Activated T-cell treated with anti-CD3 and anti-CD28 coated beads, Interleukin-2, amount 50 U/mL, for 72 hours (primary cell): Measurements from ENCODE around the gene LMLN. TPM values are rescaled to one million over a fixed set of nuclear protein-coding genes. Genes with fewer than 3 reads are reported as not detected.
A peak's percentile ranks its signal among the peaks of the same experiment; 100 is the strongest.
"Not testable (repeated sequence)": the region's sequence is repeated elsewhere in the genome, so short reads cannot be mapped to it uniquely, and the experiment has no call there.

Source experiments
- ATAC-seq, 2 donors: fragments of 150-1000 bp; cut with Tn5 transposase; replicated peaks in 1 of 2; 2 replicates each; pipeline ENCODE4 v1.10.0; 2021; ENCODE audit warnings: moderate library complexity in 2 of 2, mild to moderate bottlenecking in 1 of 2
- DNase-seq, 2 donors: peaks; one replicate each; pipeline ENCODE4 v3.0.0; 2021 to 2022; ENCODE audit warnings: mixed read lengths in 1 of 2
- H3K27ac Mint-ChIP-seq: one replicate; pipeline ENCODE4 v1.8.0; 2022; ENCODE audit warnings: mild to moderate bottlenecking, moderate library complexity, mixed read lengths
- H3K27me3 Mint-ChIP-seq: one replicate; pipeline ENCODE4 v1.8.0; 2022; ENCODE audit warnings: low read depth, mixed read lengths
- H3K36me3 Mint-ChIP-seq, 2 donors: one replicate each; pipeline ENCODE4 v1.8.0; 2022; ENCODE audit warnings: mixed read lengths in 2 of 2, mild to moderate bottlenecking in 1 of 2; ENCODE audit not compliant: insufficient read depth in 2 of 2
- H3K4me1 Mint-ChIP-seq: one replicate; pipeline ENCODE4 v1.8.0; 2022; ENCODE audit warnings: low read depth, mixed read lengths
- H3K4me3 Mint-ChIP-seq, 2 donors: one replicate each; pipeline ENCODE4 v1.8.0; 2022; ENCODE audit warnings: mild to moderate bottlenecking in 2 of 2, mixed read lengths in 2 of 2, moderate library complexity in 2 of 2
- H3K9me3 Mint-ChIP-seq, 2 donors: one replicate each; pipeline ENCODE4 v1.8.0; 2022; ENCODE audit warnings: mixed read lengths in 2 of 2
- total RNA-seq, 2 donors: library from RNA; stranded (reverse); gene quantifications; one replicate each; pipeline ENCODE4 v1.2.3, GENCODE V29; 2022

The LMLN gene
- total RNA-seq, 2 donors from 2014 or later: 5.4 to 6.5 TPM

GRCh38 chr3:197960694-197961581 is 921 bp downstream of the LMLN start:
- DNase-seq (peak; percentile 62 to 66), ATAC-seq (peak in 1 of 2 donors; percentile 67)
- peak overlapping the region; percentile 89 to 94 for H3K4me3 Mint-ChIP-seq
- H3K9me3 Mint-ChIP-seq: no peaks in the 10 kb centered on the region
- H3K27ac Mint-ChIP-seq: peak overlapping the region; percentile 93
- H3K36me3 Mint-ChIP-seq: peaks cover 2 to 10% of the 10 kb centered on the region in 2 donors
- no peaks in the 10 kb centered on the region for H3K27me3 Mint-ChIP-seq
- H3K4me1 Mint-ChIP-seq: peaks cover 58% of the 10 kb centered on the region

- H3K9me3 Mint-ChIP-seq: no peaks in the 10 kb centered on the region
- peaks cover 58% of the 10 kb centered on the region for H3K4me1 Mint-ChIP-seq
- DNase-seq: no peak
- H3K4me3 Mint-ChIP-seq: peak overlapping the region; percentile 89 to 94
- H3K27ac Mint-ChIP-seq: peak overlapping the region; percentile 92
- no peaks in the 10 kb centered on the region for H3K27me3 Mint-ChIP-seq
- ATAC-seq: no peak
- H3K36me3 Mint-ChIP-seq: peaks cover 2 to 7% of the 10 kb centered on the region in 2 donors
These were observed 1.5 kb downstream of the LMLN start for GRCh38 chr3:197961582-197961945.

DNA sequence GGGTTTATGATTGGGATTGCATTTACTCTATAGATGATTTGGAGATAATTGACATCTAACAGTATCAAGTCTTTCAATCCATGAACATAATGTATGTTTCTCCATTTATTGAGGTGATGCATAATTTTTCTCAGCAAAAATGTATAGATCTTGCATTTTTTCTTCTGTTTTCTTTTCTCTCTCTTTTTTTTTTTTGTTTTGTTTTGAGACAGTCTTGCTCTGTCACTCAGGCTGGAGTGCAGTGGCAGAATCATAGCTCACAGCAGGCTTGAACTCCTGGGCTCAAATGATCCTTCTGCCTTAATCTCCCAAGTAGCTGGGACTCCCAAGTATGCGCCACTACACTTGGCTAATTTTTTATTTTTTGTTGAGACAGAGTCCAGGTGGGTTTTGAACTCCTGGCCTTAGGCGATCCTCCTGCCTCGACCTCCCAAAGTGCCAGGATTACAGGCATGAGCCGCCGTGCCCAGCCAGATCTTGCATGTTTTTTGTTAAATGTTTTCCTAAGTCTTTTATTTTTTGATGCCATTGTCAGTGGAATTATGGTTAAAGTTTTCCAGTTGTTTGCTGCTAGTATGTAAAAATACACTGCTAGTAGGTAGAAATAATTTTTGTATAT is 3.1 kb downstream of the LMLN start:
- DNase-seq: no peak
- H3K27me3 Mint-ChIP-seq: no peaks in the 10 kb centered on the region
- ATAC-seq: no peak
- H3K4me1 Mint-ChIP-seq: peaks cover 45% of the 10 kb centered on the region
- H3K9me3 Mint-ChIP-seq: peaks cover 3 to 8% of the 10 kb centered on the region in 2 donors
- H3K4me3 Mint-ChIP-seq: no peak overlapping the region
- H3K36me3 Mint-ChIP-seq: peaks cover 5 to 8% of the 10 kb centered on the region in 2 donors
- no peak overlapping the region for H3K27ac Mint-ChIP-seq

GRCh38 chr3:197967337-197967989 is 7.4 kb downstream of the LMLN start:
- H3K27me3 Mint-ChIP-seq, H3K27ac Mint-ChIP-seq: not testable (repeated sequence)
- H3K9me3 Mint-ChIP-seq: peaks cover 3 to 10% of the 10 kb centered on the region in 2 donors

GRCh38 chr3:197970588-197970987 is 10.6 kb downstream of the LMLN start:
- H3K4me3 Mint-ChIP-seq: no peak overlapping the region
- H3K27ac Mint-ChIP-seq: no peak overlapping the region
- peaks cover 5 to 11% of the 10 kb centered on the region in 2 donors for H3K36me3 Mint-ChIP-seq

More at GRCh38 chr3:197967337-197967989, 7.4 kb downstream of the LMLN start:
- H3K4me1 Mint-ChIP-seq, H3K36me3 Mint-ChIP-seq, DNase-seq, ATAC-seq, H3K4me3 Mint-ChIP-seq: not testable (repeated sequence)

GRCh38 chr3:197974016-197974415 is 14.0 kb downstream of the LMLN start:
- no peak overlapping the region for H3K4me3 Mint-ChIP-seq
- no peaks in the 10 kb centered on the region for H3K4me1 Mint-ChIP-seq
- H3K36me3 Mint-ChIP-seq: peaks cover 2 to 8% of the 10 kb centered on the region in 2 donors
- no peak for DNase-seq
- ATAC-seq: no peak
- no peak overlapping the region for H3K27ac Mint-ChIP-seq
- no peaks in the 10 kb centered on the region for H3K27me3 Mint-ChIP-seq
- peaks cover 0 to 2% of the 10 kb centered on the region in 2 donors for H3K9me3 Mint-ChIP-seq

More at GRCh38 chr3:197970588-197970987, 10.6 kb downstream of the LMLN start:
- peaks cover 3 to 10% of the 10 kb centered on the region in 2 donors for H3K9me3 Mint-ChIP-seq
- no peaks in the 10 kb centered on the region for H3K4me1 Mint-ChIP-seq
- DNase-seq: no peak
- H3K27me3 Mint-ChIP-seq: no peaks in the 10 kb centered on the region
- no peak for ATAC-seq

GRCh38 chr3:197975311-197975710 is 15.3 kb downstream of the LMLN start:
- no peaks in the 10 kb centered on the region for H3K27me3 Mint-ChIP-seq
- H3K4me3 Mint-ChIP-seq: no peak overlapping the region
- H3K4me1 Mint-ChIP-seq: no peaks in the 10 kb centered on the region
- ATAC-seq (no peak), DNase-seq (no peak)
- H3K9me3 Mint-ChIP-seq: peaks cover 0 to 2% of the 10 kb centered on the region in 2 donors
- H3K36me3 Mint-ChIP-seq: peaks cover 2 to 8% of the 10 kb centered on the region in 2 donors
- no peak overlapping the region for H3K27ac Mint-ChIP-seq

- Mint-ChIP-seq H3K27ac (no peak overlapping the region), H3K4me3 (no peak overlapping the region), H3K27me3 (no peaks in the 10 kb centered on the region), H3K9me3 (no peaks in the 10 kb centered on the region), H3K36me3 (no peaks in the 10 kb centered on the region), H3K4me1 (peaks cover 6% of the 10 kb centered on the region)
- no peak for DNase-seq
- no peak for ATAC-seq
These were observed 23.1 kb downstream of the LMLN start for GRCh38 chr3:197983076-197983475.

DNA sequence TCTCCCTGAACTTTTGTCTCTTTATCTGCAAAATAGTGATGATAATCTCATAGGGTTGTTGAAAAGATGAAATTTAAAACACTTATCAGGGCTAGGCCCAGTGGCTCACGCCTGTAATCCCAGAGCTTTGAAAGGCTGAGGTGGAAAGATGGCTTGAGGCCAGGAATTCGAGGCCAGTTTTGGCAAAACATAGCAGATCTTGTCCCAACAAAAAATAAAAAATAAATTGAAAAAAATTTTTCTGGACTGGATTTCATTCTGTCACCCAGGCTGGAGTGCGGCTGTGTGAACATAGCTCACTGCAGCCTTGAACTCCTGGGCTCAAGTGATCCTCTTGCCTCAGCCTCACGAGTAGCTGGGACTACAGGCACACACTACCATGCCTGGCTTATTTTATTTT is 29.6 kb downstream of the LMLN start:
- no peaks in the 10 kb centered on the region for H3K27me3 Mint-ChIP-seq
- no peak overlapping the region for H3K27ac Mint-ChIP-seq
- H3K4me1 Mint-ChIP-seq: no peaks in the 10 kb centered on the region
- DNase-seq (no peak), ATAC-seq (no peak)
- no peak overlapping the region for H3K4me3 Mint-ChIP-seq
- H3K36me3 Mint-ChIP-seq: no peaks in the 10 kb centered on the region
- no peaks in the 10 kb centered on the region for H3K9me3 Mint-ChIP-seq

- DNase-seq (no peak), ATAC-seq (no peak)
- H3K27ac Mint-ChIP-seq: no peak overlapping the region
- no peaks in the 10 kb centered on the region for H3K9me3 Mint-ChIP-seq
- peaks cover 0 to 1% of the 10 kb centered on the region in 2 donors for H3K36me3 Mint-ChIP-seq
- no peak overlapping the region for H3K4me3 Mint-ChIP-seq
- H3K4me1 Mint-ChIP-seq: no peaks in the 10 kb centered on the region
- H3K27me3 Mint-ChIP-seq: no peaks in the 10 kb centered on the region
These were observed 34.7 kb downstream of the LMLN start for GRCh38 chr3:197994736-197995135.

DNA sequence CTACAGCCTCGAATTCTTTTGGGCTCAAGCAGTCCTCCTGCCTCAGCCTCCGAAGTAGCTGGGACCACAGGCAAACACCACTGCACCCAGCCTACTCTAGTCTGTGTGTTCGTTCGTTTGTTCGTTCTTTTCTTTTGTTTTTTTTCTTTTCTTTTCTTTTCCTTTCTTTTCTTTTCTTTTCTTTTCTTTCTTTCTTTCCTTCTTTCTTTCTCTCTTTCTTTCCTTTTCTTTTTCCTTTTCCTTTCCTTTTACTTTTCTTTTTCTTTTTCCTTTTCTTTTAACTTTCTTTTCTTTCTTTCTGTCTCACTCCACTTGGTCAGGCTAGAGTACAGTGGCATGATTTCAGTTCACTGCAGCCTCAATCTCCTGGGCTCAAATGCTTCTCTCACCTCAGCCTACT is 36.8 kb downstream of the LMLN start:
- no peaks in the 10 kb centered on the region for H3K27me3 Mint-ChIP-seq
- no peak for DNase-seq
- no peak for ATAC-seq
- peaks cover 0 to 1% of the 10 kb centered on the region in 2 donors for H3K36me3 Mint-ChIP-seq
- no peak overlapping the region for H3K4me3 Mint-ChIP-seq
- peak overlapping the region; percentile 52 for H3K27ac Mint-ChIP-seq
- H3K9me3 Mint-ChIP-seq: no peaks in the 10 kb centered on the region
- no peaks in the 10 kb centered on the region for H3K4me1 Mint-ChIP-seq

GRCh38 chr3:197997936-197998335 is 37.9 kb downstream of the LMLN start:
- Mint-ChIP-seq H3K27me3 (no peaks in the 10 kb centered on the region), H3K9me3 (no peaks in the 10 kb centered on the region), H3K27ac (no peak overlapping the region), H3K4me1 (no peaks in the 10 kb centered on the region), H3K36me3 (peaks cover 0 to 1% of the 10 kb centered on the region in 2 donors), H3K4me3 (no peak overlapping the region)
- ATAC-seq (no peak), DNase-seq (no peak)

GRCh38 chr3:198017090-198017489 is 57.1 kb downstream of the LMLN start:
- no peaks in the 10 kb centered on the region for H3K9me3 Mint-ChIP-seq
- ATAC-seq: no peak
- H3K4me3 Mint-ChIP-seq: no peak overlapping the region
- no peak overlapping the region for H3K27ac Mint-ChIP-seq
- DNase-seq: no peak
- H3K27me3 Mint-ChIP-seq: no peaks in the 10 kb centered on the region
- no peaks in the 10 kb centered on the region for H3K4me1 Mint-ChIP-seq
- no peaks in the 10 kb centered on the region for H3K36me3 Mint-ChIP-seq
